22Rv1 (cell line): ENCODE data around the gene SURF6.

ENCODE experiments used
- ZFX ChIP-seq: fragments of 450-650 bp; IDR thresholded peaks from 2 replicates; pipeline ENCODE4 v1.6.1; 2017; ENCODE audit warnings: antibody characterized with exemption, borderline replicate concordance
- TF ChIP-seq, protein P1 (sequence below): fragments of 450-650 bp; IDR thresholded peaks from 2 replicates; pipeline ENCODE4 v1.5.1; 2017; ENCODE audit warnings: mild to moderate bottlenecking

DNA sequence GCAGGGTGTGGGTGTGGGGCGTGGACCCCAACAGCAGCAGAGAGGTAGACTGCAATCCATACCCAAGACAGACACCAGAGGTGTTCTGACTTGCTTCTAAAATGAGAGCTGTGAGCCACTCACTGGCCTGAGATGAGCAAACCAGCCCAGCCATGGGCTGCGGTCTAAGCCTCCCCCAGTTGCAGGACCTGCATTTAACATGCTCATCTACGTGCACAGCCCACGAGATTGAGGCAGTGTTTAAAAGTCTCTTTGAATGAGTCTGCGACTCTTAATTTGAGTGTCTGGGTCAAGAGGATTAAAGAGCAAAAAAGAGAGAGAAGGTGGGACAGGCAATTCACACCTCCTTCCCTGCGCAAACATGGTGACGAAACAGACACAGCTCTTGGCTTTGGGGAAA, 33.9 kb upstream of the SURF6 start:
- TF ChIP-seq, protein P1, sequence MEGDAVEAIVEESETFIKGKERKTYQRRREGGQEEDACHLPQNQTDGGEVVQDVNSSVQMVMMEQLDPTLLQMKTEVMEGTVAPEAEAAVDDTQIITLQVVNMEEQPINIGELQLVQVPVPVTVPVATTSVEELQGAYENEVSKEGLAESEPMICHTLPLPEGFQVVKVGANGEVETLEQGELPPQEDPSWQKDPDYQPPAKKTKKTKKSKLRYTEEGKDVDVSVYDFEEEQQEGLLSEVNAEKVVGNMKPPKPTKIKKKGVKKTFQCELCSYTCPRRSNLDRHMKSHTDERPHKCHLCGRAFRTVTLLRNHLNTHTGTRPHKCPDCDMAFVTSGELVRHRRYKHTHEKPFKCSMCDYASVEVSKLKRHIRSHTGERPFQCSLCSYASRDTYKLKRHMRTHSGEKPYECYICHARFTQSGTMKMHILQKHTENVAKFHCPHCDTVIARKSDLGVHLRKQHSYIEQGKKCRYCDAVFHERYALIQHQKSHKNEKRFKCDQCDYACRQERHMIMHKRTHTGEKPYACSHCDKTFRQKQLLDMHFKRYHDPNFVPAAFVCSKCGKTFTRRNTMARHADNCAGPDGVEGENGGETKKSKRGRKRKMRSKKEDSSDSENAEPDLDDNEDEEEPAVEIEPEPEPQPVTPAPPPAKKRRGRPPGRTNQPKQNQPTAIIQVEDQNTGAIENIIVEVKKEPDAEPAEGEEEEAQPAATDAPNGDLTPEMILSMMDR, result no peak
- no peak for TF ChIP-seq ZFX
